ENCODE results near the gene CNKSR3.

CNKSR3 gene

DNA sequence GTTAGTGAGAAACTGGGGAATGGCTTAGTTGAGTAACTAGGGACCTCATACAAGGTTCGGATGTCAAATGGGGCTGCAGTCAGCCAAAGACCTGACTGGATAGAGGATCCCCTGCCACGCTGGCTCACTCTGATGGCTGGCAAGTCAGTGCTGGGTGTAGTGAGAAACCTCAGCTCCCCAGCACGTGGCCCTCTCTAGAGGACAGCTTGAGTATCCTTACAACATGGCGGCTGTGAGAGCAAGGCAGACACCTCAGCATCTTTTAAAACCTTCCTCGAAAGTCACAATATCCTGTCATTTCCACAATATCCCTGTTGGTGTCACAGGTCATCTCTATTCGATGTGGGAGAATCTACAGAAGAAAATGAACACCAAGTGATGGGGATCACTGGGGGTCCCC is 127.2 kb downstream of the CNKSR3 start:
- no peak for DNase-seq (ENCODE audit: low read depth in 2 of 2)

DNA sequence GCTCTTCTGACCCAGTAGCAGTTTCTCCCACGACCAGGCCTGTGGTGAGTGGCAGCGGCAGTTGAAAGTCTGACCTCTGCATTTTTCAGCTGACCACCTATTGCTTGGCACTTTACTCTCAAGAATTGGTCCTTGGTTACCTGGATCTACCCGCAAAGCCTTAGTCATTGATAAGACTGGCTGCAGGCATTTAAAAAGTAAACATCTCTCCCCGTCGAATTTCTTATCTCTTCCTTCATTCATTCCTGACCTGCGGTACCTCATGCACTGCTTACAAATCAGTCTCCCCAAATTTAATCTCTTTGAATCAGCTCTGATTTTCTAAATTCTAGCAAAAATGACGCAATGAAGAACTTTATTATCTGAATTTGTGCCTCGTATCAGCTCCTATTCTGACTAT is 127.7 kb downstream of the CNKSR3 start:
- DNase-seq (ENCODE audit: low read depth in 2 of 2) = no peak

DNA sequence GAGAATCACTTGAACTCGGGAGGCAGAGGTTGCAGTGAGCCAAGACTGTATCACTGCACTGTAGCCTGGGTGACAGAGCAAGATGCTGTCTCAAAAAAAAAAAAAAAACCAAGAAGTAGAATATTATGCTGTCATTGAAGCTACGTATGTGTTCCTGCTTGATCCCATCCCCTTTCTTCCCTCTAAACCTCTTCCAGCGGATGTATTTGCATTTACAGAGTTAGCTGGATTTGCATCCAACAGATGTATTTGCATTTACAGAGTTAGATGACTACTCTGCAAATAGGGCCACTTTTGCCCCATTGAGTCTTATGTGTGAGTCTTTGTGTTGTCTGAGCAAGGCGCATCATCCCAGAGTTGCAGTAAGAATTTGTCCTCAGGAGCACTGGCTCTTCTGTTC is 128.9 kb downstream of the CNKSR3 start:
- DNase-seq (ENCODE audit: low read depth in 2 of 2) = no peak

DNA sequence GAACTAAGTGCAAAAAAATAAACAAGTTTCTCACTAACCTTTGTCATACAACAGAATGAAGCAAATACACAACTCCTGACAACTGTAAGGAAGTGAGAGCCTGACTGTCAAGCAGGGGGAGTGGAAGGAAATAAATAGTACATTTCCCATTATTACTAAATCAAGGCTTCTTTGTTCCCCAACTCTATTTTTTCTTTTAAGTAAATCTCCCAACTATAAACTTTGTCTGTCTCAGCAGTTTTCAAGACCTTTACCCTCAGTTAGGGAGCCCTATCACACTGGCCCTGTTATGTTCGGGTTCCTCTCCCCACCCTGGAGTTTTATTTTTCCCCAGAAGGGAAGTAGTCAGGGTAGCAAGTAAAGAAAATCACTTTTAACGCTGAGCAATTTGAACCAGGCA is 129.7 kb downstream of the CNKSR3 start:
- DNase-seq (ENCODE audit: low read depth in 2 of 2) = no peak

DNA sequence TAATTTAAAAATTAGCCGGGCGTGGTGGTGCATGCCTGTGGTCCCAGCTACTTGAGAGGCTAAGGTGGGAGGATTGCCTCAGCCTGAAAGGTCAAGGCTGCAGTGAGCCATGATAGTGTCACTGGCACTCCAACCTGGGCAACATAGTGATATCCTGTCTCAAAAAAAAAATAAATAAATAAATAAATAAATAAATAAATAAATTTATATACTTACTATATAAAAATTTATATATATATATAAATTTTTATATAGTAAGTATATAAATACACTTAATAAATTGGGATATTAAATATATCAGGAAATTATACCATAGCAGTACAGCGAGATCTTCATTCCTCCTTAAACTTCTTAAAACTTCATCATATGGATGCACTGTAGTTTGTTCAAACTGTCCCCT is 130.9 kb downstream of the CNKSR3 start:
- DNase-seq (ENCODE audit: low read depth in 2 of 2) = no peak

DNA sequence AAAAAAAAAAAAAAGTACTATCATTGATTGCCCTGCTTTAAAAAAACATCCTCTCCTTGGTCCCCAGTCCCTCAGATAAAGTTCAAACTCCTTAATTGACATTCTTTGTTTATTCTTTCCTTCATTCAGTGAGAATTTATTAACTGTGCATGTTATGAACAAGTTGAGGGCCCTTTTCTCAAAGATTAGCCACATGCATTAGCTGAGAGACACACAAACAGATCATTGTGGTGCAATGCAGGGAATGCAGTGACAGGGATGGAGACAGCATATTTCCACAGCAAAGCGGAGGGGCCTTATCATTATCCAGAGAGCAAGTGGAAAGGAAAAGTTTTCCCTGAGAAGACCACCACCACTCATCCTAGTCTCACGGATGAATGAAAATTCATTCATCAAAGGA is 132.0 kb downstream of the CNKSR3 start:
- no peak for DNase-seq (ENCODE audit: low read depth in 2 of 2)

DNA sequence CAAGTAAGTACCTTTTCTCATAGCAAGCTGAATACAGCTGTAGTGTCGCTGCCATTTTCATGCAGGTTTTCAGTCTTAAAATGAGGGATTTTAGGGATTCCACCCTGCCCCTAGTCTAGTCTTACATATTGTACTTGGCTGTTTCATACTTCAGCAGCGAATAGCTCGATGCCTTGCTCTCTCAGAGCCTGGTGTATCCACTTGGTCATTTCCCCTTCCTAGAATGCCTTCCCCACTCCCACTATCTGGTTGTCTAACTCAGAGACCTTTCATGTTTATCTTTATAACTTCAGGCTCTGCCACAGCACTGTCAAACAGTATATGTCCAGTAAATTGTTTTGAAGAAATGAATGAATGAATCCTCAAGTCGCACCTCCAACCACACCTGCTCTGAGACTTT is 132.8 kb downstream of the CNKSR3 start:
- no peak for DNase-seq (ENCODE audit: low read depth in 2 of 2)

DNA sequence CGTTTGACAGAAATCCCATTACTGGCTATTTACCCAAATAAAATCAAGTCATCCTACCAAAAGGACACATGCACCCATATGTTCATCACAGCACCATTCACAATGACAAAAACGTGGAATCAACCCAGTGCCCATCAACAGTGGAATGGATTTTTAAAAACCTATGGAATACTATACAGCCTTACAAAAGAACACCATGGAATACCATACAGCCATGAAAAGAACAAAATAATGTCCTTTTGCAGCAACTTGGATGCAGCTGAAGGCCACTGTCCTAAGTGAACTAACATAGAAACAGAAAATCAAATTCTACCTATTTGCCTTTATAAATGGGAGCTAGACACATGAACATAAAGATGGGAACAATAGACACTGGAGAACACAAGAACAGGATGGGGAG is 136.5 kb downstream of the CNKSR3 start:
- no peak for DNase-seq (ENCODE audit: low read depth in 2 of 2)

DNA sequence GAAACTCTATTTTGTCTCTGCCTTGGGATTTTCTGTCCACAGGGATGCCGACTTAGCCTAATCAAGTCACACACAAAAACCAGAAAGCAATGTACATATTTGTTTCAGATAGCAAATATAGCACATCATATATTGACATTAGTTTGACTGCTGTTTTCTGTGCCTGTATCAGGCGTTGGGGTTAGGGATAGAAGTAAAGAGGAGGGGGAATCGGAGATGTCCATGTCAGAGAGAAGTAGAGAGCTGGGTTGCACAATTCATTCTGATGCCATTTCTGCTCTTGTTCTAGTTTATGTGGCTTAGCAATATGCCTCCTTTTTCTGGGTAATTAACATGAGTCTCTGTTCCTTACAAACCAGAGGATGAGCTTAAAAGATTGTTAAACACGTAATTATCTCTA is 139.2 kb downstream of the CNKSR3 start:
- DNase-seq (ENCODE audit: low read depth in 2 of 2) = no peak

DNA sequence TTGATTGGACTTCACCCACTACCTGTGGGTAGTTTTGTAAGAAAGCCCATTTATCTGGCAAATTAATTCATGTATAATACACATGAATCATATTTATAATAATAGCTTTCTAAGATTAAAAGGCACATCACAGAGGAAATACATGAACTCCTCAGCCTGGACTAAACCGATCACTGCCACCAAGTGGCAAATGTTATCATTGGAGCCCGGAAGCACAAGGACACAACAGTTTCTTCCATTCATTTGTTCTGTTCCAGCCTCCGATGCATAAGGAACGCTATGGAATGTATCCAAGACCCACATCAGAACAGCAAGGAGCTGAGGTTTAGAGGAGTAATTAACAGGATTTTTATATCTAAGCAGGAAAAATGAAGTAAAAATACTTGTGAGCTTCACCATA is 139.9 kb downstream of the CNKSR3 start:
- no peak for DNase-seq (ENCODE audit: low read depth in 2 of 2)

DNA sequence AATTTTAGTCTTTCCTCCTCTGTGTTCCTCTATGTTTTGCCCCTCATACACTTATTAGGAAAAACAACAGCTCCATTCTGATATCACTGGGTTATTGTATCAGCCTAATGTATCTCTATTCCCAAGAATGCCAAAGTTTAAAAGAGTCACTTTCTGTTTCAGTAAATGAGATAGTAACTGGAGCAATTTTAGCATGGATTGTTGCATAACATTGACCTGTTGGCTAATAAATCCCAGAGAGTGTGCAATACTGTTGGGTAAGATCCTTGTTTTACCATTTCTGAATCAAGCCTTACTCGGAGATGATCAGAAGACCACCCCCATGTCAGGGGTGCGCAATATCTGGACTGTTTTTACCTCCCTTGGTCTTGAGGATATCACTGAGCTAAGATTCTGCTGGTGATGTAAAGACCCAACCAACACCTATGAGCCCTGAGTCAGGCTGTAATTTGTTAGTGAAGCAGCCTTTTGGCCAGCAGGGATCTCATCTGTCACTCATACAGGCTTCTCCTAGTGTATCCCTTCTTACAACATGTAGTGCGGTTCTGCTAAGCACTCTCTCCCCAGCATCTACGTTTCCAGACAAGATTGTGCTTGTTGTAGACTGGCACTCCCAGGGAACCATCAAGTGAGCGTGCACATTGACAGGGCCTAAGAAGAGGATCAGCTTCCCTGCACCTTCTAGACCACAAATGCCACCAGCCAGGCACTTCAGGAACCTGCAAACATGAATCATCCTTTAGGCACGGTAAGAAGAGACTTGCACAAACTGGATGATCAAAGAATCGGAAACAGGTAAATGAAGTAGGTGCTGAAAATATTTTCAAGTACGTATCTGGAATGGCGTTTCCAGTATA is 142.4 kb downstream of the CNKSR3 start:
- DNase-seq (ENCODE audit: low read depth in 2 of 2) = no peak

DNA sequence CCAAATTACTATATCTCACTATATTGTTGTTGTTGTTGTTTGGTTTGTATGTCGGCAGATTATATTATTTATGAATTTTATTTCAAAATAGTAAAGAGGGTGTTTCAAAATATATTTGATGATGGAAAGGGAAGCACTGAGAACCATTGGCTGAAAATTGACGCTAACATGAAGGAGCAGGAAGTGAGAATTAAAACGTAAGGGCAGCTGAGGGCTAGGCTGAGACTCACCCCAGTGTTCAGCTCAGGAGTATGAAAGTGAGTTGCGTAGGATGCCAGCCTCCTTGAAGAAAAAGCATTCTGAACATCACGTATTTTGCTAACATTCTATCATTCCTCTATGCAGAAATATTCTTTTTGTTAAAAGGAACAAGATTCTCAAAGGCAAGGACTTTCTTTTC is 143.1 kb downstream of the CNKSR3 start:
- no peak for DNase-seq (ENCODE audit: low read depth in 2 of 2)

DNA sequence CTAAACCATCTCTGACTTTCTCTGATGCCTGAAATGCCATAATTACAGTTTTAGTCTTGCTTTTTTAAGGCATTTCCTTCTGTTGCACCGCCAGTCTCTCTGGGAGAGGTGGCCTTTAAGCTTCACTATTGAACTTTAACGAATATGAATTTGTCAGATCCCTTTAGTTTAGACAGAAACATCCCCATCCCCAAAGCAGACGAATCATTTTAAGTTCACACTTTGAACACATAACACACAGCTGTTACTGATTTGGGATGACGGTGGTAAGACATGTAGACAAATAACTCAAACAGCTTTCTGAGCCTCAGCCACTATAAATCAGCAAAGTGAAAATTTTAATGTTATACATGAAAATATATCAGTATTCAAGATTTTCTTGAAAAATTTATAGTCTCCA is 146.7 kb downstream of the CNKSR3 start:
- DNase-seq (ENCODE audit: low read depth in 2 of 2) = peak; percentile 43 to 47

DNA sequence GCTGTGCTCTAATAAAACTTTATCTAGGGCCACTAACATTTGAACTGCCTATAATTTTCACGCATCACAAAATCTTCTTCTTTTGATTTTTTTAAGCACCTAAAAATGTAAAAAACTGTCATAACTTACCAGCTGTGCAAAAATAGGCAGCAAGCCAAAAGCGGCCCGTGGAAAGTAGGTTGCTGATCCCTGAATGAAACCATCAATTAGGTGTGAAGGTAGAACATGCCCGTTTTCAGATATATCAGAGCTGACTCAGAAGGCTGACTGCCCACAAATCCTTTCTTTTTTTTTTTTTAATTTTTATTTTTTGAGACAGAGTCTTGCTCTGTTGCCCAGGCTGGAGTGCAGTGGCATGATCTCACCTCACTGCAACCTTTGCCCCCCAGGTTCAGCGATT is 149.0 kb downstream of the CNKSR3 start:
- DNase-seq (ENCODE audit: low read depth in 2 of 2) = no peak

DNA sequence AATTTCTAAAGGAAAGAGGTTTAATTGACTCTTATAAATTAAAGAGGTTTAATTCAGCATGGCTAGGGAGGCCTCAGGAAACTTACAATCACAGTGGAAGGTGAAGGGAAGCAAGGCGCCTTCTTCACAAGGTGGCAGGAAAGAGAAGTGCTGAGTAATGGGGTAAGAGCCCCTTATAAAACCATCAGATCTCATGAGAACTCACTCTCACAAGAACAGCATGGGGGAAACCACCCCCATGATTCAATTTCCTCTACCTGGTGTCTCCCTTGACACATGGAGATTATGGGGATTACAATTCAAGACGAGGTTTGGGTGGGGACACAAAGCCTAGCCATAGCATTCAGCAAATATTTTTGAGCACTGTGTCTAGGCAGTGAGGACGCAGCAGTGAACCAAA is 150.0 kb downstream of the CNKSR3 start:
- no peak for DNase-seq (ENCODE audit: low read depth in 2 of 2)

DNA sequence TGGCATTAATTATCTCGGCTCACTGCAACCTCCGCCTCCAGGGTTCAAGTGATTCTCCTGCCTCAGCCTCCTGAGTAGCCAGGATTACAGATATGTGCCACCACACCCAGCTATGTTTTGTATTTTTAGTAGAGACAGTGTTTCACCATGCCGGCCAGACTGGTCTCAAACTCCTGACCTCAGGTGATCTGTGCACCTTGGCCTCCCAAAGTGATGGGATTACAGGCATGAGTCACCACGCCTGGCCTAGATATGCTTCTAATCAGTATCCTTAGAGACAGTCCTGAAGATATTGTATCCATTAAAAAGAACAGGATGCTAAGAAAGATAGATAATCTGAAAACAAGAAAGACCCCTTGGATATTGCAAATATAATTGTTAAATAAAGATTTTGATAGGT is 150.8 kb downstream of the CNKSR3 start:
- DNase-seq (ENCODE audit: low read depth in 2 of 2) = no peak

DNA sequence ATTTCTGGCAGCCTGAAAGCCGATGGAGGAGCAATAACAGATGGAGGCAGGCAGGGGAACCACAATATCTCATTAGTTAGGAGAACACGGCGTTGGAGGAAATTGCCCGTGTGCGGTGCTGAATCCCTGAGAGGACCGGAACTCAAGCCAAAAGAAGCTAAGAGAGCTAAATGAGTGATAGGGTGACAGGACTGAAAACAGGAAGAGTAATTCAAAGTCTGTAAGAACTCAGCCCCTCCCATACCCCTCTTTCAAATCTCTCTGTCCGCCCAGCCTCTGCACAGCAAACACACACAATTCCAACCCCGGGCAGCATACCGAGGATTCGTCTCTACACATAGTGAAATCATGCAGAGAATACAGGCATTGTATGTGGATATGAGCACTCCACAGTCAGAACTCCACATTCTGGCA is 151.3 kb downstream of the CNKSR3 start:
- DNase-seq (ENCODE audit: low read depth in 2 of 2) = no peak

DNA sequence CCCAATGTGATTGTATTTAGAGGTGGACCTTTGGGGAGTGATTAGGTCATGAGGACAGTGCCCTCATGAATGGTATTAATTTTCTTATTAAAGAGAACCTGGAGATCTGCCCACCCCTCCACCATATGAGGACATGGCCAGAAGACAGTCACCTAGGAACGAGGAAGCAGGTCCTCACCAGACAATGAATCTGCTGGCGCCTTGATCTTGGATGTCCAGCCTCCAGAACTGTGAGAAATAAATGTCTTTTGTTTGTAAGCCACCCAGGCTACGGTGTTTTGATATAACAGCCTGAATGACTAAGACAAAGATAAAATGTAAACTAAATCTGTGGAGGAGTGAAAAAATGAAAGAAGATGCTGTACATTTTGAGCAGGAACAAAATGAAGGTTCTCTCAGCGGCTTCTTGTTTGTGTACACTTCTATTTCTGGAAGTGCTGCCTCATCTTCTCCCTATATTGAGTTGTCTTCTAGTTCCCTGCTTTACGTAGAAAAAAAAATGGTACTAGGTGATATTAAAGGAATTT is 152.4 kb downstream of the CNKSR3 start:
- no peak for DNase-seq (ENCODE audit: low read depth in 2 of 2)

DNA sequence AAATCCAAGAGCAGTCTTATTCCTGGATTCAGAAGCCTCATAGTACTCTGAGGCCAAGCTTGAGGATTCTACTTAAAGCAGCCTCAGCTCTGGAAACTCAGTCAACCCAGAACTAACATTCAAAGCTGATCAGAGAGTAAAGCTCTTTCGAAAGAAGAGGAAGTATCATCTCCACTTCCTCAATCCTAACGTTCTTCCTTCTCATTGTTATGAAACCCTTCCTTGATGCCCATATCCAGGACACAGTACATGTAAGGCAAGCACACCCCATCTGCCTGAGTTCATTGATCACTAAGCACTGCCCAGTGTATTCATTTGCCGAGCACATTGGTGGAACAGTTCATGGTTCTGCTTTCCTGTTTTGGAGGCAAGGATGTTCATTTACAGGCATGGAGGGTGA is 153.8 kb downstream of the CNKSR3 start, which contains the start of gene IPCEF1:
TSS of gene IPCEF1 (minus strand) at position 114 of the 400 bp plus-strand sequence. CDS start 90,856 bp downstream, outside the sequence.
- no peak for DNase-seq (ENCODE audit: low read depth in 2 of 2)

DNA sequence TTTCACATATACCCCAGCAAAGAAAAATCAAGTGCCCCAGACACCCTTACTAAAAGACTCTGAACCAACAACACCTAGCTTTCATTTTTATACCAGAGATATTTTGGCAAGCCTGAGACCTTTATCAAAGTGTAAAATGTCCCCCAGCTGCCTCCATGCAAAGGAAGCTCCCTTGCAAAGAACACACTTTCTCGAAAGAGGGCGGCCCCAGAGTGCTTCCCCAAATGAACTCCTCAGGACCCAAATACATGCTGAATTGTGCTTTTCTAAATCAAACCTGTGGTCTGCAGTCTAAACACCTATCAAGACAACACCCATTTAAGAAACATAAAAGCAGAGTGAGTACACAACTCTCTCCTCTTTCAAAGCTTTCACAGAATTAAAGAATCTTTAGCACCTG is 154.4 kb downstream of the CNKSR3 start:
- no peak for DNase-seq (ENCODE audit: low read depth in 2 of 2)

DNA sequence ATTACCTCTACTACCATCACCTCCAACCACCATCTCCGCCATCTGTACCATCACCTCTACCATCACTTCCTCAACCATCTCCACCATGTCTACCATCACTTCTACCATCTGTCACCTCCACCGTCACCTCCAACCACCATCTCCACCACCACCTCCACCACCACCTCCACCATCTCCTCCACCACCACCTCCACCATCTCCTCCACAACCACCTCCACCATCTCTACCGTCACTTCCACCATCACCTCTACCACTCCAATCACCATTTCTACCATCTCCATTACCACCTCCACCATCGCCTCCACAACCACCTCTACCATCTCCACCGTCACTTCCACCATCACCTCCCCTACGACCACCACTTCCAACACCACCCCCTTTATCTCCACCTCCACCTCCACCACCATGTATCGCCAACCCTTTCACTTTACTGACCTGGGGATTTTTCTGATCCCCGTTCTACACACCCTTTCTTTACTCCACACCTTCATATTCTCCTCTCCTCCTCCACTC is 156.2 kb downstream of the CNKSR3 start:
- DNase-seq (ENCODE audit: low read depth in 2 of 2) = no peak

DNA sequence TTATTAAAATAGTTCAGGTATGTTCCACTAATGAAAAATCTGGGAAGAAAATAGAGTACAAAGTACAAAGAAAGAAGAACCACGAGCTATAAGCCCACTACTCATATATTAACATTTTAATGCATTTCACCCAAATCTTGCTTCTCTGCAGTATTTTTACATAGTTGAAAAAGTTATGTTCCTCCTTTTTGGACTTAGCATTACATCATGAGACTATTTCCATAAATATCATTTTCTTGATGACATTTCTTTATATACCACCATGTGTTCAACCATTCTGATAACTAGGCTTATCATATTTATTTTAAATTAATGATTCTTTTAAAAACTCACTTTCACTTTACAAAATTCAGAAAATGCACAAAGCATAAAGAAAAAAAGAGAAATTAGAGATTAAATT is 156.9 kb downstream of the CNKSR3 start:
- DNase-seq (ENCODE audit: low read depth in 2 of 2) = no peak

DNA sequence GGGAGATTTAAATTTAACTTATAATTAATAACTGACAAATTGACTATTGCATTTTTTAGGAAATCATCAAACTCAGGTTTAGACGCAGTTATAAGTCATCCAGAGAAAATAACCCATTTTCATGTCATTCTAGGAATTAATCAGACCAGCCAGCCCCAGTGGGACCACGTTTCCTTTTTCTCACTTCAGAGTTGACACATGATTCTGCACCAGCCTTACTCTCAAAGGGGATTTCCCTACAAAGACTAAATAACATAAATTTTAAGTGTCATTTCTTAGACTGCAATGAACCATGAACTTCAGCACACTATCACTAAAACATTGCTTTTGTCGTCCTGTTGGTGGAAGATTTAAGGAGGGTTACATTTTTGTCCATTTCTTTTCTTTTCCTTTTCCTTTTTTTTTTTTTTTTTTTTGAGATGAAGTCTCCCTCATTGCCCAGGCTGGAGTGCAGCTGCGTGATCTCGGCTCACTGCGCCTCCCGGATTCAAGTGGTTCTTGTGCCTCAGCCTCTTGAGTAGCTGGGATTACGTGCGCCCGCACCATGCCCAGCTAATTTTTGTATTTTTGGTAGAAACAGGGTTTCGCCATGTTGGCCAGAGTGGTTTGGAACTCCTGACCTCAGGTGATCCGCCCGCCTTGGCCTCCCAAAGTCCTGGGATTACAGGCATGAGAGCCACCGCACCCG is 157.4 kb downstream of the CNKSR3 start:
- no peak for DNase-seq (ENCODE audit: low read depth in 2 of 2)
